Measurements from ENCODE around the gene ARPP21.

DNA sequence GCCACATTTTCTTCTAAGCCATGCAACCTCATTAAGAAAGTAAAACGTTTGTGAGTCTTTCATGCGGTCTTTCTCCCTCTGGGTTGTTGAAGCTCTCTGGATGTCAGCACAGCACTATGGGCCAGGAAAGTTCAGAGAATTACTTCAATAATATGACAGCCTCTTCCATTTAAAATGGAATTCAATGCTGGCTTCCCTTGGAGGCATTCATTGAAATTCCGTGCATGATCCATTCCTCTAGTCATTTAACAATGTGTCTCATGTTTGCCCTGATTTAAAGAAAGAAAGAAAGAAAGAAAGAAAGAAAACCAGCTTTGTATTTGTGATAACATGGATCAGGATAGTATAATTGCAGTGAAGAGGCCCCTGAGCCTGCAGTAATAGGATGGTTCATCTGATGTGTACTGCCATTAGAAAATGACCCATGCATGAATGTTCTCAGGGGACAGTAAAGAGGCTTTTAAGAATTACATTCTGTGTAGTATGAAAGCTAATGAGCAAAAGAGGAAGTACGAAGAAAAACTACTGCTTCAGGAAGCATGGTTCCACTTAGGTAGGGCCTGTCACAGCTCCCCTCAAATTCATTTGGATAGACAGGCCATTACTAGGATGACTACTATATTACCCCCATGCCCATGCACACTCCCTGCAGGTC is 146.0 kb downstream of the ARPP21 start:
- TF ChIP-seq, protein P1, sequence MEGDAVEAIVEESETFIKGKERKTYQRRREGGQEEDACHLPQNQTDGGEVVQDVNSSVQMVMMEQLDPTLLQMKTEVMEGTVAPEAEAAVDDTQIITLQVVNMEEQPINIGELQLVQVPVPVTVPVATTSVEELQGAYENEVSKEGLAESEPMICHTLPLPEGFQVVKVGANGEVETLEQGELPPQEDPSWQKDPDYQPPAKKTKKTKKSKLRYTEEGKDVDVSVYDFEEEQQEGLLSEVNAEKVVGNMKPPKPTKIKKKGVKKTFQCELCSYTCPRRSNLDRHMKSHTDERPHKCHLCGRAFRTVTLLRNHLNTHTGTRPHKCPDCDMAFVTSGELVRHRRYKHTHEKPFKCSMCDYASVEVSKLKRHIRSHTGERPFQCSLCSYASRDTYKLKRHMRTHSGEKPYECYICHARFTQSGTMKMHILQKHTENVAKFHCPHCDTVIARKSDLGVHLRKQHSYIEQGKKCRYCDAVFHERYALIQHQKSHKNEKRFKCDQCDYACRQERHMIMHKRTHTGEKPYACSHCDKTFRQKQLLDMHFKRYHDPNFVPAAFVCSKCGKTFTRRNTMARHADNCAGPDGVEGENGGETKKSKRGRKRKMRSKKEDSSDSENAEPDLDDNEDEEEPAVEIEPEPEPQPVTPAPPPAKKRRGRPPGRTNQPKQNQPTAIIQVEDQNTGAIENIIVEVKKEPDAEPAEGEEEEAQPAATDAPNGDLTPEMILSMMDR (IDR thresholded peaks at IDR 0.05; ENCODE audit: low read depth, low read length), result no peak
- no peak for TF ChIP-seq EZH2phosphoT487 (IDR thresholded peaks at IDR 0.05; ENCODE audit: low read depth)
